ENCODE results near the gene HLA-DRB5.
"Not testable (repeated sequence)": the region's sequence is repeated elsewhere in the genome, so short reads cannot be mapped to it uniquely, and the experiment has no call there.

Gene HLA-DRB5

DNA sequence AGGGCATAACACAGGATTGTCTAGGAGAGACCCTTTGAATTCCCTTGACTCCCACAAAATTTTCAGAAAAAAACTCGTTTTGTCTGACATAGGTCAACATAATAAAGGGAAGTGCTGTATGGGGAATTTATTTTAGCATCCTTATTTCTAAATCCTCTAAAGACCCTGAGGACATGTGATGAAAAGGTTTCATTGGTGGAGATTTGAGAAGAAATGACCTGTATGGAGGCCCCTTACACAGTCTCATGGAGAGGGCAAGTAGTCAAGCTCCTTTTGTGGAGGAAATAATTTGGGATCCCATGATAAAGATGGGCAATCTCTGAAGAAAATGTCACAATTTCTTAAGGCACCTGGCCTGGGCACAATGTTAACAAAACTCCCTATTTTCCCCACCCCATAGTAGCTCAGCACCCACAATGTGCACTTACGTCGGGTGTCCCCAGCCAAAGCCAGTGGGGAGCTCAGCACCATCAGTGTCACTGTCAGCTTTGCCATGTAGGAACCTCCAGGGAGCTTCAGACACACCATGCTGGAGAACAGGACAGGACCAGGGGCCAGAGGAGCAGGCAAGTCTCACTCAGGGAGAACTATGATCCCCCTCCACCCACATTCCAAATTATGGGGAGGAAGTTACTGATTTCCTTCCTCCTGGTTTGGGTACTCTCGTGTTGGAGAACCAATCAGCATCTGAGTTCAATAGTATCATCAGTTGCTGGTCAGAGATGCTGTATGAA is at the start of gene HLA-DRB5:
Gene HLA-DRB5 (minus strand): TSS at position 591 of the 734 bp plus-strand sequence. CDS start 63 bp downstream, at position 528.
- no peaks in the 10 kb centered on the region; the same call in 1 of the 2 replicates for H3K36me3 ChIP-seq (ENCODE audit: control insufficient read depth, low read length)
- peak within 1 kb of the TSS; percentile 94 for H3K4me2 ChIP-seq (ENCODE audit: low read length)
- peaks cover 21% of the 10 kb centered on the region for H3K79me2 ChIP-seq (ENCODE audit: control insufficient read depth, low read length)
- H3K9me2 ChIP-seq (replicated peaks; ENCODE audit: control insufficient read depth, low read length) = no peaks in the 10 kb centered on the region
- no peaks in the 10 kb centered on the region for H4K20me1 ChIP-seq (ENCODE audit: control insufficient read depth, insufficient read depth, low read depth, low read length)
- H3K27ac ChIP-seq (ENCODE audit: low read depth, low read length) = peak within 1 kb of the TSS; percentile 30; the same call in 1 of the 2 replicates
- H3K4me3 ChIP-seq (ENCODE audit: low read length) = peak within 1 kb of the TSS; percentile 96
- no peaks in the 10 kb centered on the region for H3F3A ChIP-seq (ENCODE audit: control insufficient read depth, insufficient read depth)
- peaks cover 33% of the 10 kb centered on the region for H3K4me1 ChIP-seq (ENCODE audit: control insufficient read depth, low read length)
- no peaks in the 10 kb centered on the region for H3K9me3 ChIP-seq (ENCODE audit: control insufficient read depth, insufficient read depth, low read length)
- H3K27me3 ChIP-seq (ENCODE audit: control insufficient read depth, low read length) = no peaks in the 10 kb centered on the region
- TF ChIP-seq EZH2phosphoT487 (IDR thresholded peaks at IDR 0.05; ENCODE audit: borderline replicate concordance, low read length) = no peak
- TF ChIP-seq, protein P1, sequence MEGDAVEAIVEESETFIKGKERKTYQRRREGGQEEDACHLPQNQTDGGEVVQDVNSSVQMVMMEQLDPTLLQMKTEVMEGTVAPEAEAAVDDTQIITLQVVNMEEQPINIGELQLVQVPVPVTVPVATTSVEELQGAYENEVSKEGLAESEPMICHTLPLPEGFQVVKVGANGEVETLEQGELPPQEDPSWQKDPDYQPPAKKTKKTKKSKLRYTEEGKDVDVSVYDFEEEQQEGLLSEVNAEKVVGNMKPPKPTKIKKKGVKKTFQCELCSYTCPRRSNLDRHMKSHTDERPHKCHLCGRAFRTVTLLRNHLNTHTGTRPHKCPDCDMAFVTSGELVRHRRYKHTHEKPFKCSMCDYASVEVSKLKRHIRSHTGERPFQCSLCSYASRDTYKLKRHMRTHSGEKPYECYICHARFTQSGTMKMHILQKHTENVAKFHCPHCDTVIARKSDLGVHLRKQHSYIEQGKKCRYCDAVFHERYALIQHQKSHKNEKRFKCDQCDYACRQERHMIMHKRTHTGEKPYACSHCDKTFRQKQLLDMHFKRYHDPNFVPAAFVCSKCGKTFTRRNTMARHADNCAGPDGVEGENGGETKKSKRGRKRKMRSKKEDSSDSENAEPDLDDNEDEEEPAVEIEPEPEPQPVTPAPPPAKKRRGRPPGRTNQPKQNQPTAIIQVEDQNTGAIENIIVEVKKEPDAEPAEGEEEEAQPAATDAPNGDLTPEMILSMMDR (IDR thresholded peaks at IDR 0.05; ENCODE audit: low read depth, low read length, poor library complexity, severe bottlenecking) = no peak

- Histone ChIP-seq H3K9me3 (ENCODE audit: control insufficient read depth, insufficient read depth, low read length) (no peaks in the 10 kb centered on the region), H3K4me3 (ENCODE audit: low read length) (no peak overlapping the region), H3F3A (ENCODE audit: control insufficient read depth, insufficient read depth) (peaks cover 4% of the 10 kb centered on the region; the same call in 1 of the 2 replicates), H4K20me1 (ENCODE audit: control insufficient read depth, insufficient read depth, low read depth, low read length) (no peaks in the 10 kb centered on the region), H3K36me3 (ENCODE audit: control insufficient read depth, low read length) (peaks cover 58% of the 10 kb centered on the region), H3K4me1 (ENCODE audit: control insufficient read depth, low read length) (peaks cover 13% of the 10 kb centered on the region), H3K79me2 (ENCODE audit: control insufficient read depth, low read length) (peaks cover 5% of the 10 kb centered on the region), H3K27ac (ENCODE audit: low read depth, low read length) (no peak overlapping the region), H3K4me2 (ENCODE audit: low read length) (no peak overlapping the region), H3K27me3 (ENCODE audit: control insufficient read depth, low read length) (no peaks in the 10 kb centered on the region), H3K9me2 (replicated peaks; ENCODE audit: control insufficient read depth, low read length) (no peaks in the 10 kb centered on the region)
- TF ChIP-seq EZH2phosphoT487 (IDR thresholded peaks at IDR 0.05; ENCODE audit: borderline replicate concordance, low read length) = no peak
- TF ChIP-seq, protein P1 (IDR thresholded peaks at IDR 0.05; ENCODE audit: low read depth, low read length, poor library complexity, severe bottlenecking) = no peak
Observed at GRCh38 chr6:32578962-32579361, 48.9 kb upstream of the HLA-DRB5 start.

GRCh38 chr6:32577493-32577892 is 47.4 kb upstream of the HLA-DRB5 start:
- peaks cover 52% of the 10 kb centered on the region for H3K36me3 ChIP-seq (ENCODE audit: control insufficient read depth, low read length)
- H3F3A ChIP-seq (ENCODE audit: control insufficient read depth, insufficient read depth); H3K79me2 ChIP-seq (ENCODE audit: control insufficient read depth, low read length); H3K9me3 ChIP-seq (ENCODE audit: control insufficient read depth, insufficient read depth, low read length); H3K9me2 ChIP-seq (replicated peaks; ENCODE audit: control insufficient read depth, low read length); H3K4me3 ChIP-seq (ENCODE audit: low read length); H3K27me3 ChIP-seq (ENCODE audit: control insufficient read depth, low read length); H4K20me1 ChIP-seq (ENCODE audit: control insufficient read depth, insufficient read depth, low read depth, low read length); H3K4me1 ChIP-seq (ENCODE audit: control insufficient read depth, low read length); H3K4me2 ChIP-seq (ENCODE audit: low read length); H3K27ac ChIP-seq (ENCODE audit: low read depth, low read length): not testable (repeated sequence)

DNA sequence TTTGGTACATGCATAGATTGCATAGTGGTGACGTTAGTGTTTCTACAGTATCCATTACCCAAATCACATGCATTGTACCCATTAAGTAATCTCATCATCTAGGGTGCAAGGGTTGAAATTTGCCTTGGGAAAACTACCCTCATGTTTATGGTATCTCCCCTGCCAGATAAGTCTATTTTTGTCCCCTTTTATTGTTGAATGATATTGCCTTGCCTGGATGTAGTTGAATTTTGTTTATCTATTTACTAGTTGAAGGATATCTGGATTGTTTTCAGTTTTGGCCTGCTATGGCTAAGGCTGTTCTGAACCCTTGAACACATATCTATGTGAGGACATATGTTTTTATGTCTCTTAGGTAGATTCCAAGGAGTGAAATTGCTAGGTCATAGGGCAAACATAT is 46.2 kb upstream of the HLA-DRB5 start:
- Histone ChIP-seq H3K27me3 (ENCODE audit: control insufficient read depth, low read length) (no peaks in the 10 kb centered on the region), H3K4me3 (ENCODE audit: low read length) (no peak overlapping the region), H3K4me1 (ENCODE audit: control insufficient read depth, low read length) (peaks cover 2% of the 10 kb centered on the region), H3K36me3 (ENCODE audit: control insufficient read depth, low read length) (peaks cover 40% of the 10 kb centered on the region), H3K79me2 (ENCODE audit: control insufficient read depth, low read length) (no peaks in the 10 kb centered on the region), H3K27ac (ENCODE audit: low read depth, low read length) (no peak overlapping the region), H3K9me3 (ENCODE audit: control insufficient read depth, insufficient read depth, low read length) (no peaks in the 10 kb centered on the region), H4K20me1 (ENCODE audit: control insufficient read depth, insufficient read depth, low read depth, low read length) (no peaks in the 10 kb centered on the region), H3K9me2 (replicated peaks; ENCODE audit: control insufficient read depth, low read length) (no peaks in the 10 kb centered on the region), H3K4me2 (ENCODE audit: low read length) (no peak overlapping the region), H3F3A (ENCODE audit: control insufficient read depth, insufficient read depth) (peaks cover 4% of the 10 kb centered on the region; the same call in 1 of the 2 replicates)
- no peak for TF ChIP-seq EZH2phosphoT487 (IDR thresholded peaks at IDR 0.05; ENCODE audit: borderline replicate concordance, low read length)
- TF ChIP-seq, protein P1 (IDR thresholded peaks at IDR 0.05; ENCODE audit: low read depth, low read length, poor library complexity, severe bottlenecking) = no peak
